ENCODE results near the gene ZNF384. TPM values are rescaled to one million over a fixed set of nuclear protein-coding genes. Genes with fewer than 3 reads are reported as not detected.

ZNF384 gene
- total and polyA plus RNA-seq, 2 experiments from 2014 or later, result 20.5 to 35.9 TPM

DNA sequence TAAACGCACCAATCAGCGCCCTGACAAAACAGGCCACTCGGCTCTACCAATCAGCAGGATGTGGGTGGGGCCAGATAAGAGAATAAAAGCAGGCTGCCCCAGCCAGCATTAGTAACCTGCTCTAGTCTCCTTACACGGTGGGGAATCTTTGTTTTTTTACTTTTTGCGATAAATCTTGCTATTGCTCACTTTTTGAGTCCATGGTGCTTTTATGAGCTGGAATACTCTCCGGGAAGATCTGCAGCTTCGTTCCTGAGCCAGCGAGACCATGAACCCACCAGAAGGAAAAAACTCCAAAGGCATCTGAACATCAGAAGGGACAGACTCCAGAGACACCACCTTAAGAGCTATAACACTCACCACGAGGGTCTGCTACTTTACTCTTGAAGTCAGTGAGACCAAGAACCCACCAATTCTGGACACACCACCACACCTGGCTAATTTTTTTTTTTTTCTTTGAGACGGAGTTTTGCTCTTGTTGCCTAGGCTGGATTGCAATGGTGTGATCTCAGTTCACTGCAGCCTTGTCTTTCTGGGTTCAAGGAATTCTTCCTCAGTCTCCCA is 27.8 kb upstream of the ZNF384 start:
- Histone ChIP-seq H3F3A (replicated peaks; ENCODE audit: low read depth) (no peaks in the 10 kb centered on the region), H4K20me1 (replicated peaks; ENCODE audit: insufficient read depth) (no peaks in the 10 kb centered on the region), H3K9me2 (ENCODE audit: insufficient read depth) (no peaks in the 10 kb centered on the region), H3K4me1 (ENCODE audit: insufficient read depth) (no peaks in the 10 kb centered on the region), H3K4me3 (no peak overlapping the region), H3K27ac (ENCODE audit: low read depth) (no peak overlapping the region), H3K79me2 (replicated peaks; ENCODE audit: insufficient read depth) (no peaks in the 10 kb centered on the region), H3K4me2 (no peak overlapping the region), H2AFZ (0 out of 2 replicates have a peak overlapping the region, but pooled peaks have one; percentile 19), H3K27me3 (ENCODE audit: insufficient read depth) (no peaks in the 10 kb centered on the region), H3K36me3 (ENCODE audit: insufficient read depth) (no peaks in the 10 kb centered on the region)
- H3K4me3 Mint-ChIP-seq, result no peak overlapping the region
- peaks cover 8% of the 10 kb centered on the region for H3K9me3 Mint-ChIP-seq
- no peak overlapping the region for H3K27ac Mint-ChIP-seq
- TF ChIP-seq NANOG (IDR thresholded peaks at IDR 0.05; ENCODE audit: borderline replicate concordance), result no peak
- TF ChIP-seq ZNF331 (CRISPR knock-in tag; IDR thresholded peaks at IDR 0.05; ENCODE audit: low read depth), result no peak
- no peak for TF ChIP-seq STAT1 (IDR thresholded peaks at IDR 0.05; ENCODE audit: unreplicated experiment)
- TF ChIP-seq POLR2AphosphoS5 (IDR thresholded peaks at IDR 0.05; ENCODE audit: low read depth), result no peak
- TF ChIP-seq, protein P1, sequence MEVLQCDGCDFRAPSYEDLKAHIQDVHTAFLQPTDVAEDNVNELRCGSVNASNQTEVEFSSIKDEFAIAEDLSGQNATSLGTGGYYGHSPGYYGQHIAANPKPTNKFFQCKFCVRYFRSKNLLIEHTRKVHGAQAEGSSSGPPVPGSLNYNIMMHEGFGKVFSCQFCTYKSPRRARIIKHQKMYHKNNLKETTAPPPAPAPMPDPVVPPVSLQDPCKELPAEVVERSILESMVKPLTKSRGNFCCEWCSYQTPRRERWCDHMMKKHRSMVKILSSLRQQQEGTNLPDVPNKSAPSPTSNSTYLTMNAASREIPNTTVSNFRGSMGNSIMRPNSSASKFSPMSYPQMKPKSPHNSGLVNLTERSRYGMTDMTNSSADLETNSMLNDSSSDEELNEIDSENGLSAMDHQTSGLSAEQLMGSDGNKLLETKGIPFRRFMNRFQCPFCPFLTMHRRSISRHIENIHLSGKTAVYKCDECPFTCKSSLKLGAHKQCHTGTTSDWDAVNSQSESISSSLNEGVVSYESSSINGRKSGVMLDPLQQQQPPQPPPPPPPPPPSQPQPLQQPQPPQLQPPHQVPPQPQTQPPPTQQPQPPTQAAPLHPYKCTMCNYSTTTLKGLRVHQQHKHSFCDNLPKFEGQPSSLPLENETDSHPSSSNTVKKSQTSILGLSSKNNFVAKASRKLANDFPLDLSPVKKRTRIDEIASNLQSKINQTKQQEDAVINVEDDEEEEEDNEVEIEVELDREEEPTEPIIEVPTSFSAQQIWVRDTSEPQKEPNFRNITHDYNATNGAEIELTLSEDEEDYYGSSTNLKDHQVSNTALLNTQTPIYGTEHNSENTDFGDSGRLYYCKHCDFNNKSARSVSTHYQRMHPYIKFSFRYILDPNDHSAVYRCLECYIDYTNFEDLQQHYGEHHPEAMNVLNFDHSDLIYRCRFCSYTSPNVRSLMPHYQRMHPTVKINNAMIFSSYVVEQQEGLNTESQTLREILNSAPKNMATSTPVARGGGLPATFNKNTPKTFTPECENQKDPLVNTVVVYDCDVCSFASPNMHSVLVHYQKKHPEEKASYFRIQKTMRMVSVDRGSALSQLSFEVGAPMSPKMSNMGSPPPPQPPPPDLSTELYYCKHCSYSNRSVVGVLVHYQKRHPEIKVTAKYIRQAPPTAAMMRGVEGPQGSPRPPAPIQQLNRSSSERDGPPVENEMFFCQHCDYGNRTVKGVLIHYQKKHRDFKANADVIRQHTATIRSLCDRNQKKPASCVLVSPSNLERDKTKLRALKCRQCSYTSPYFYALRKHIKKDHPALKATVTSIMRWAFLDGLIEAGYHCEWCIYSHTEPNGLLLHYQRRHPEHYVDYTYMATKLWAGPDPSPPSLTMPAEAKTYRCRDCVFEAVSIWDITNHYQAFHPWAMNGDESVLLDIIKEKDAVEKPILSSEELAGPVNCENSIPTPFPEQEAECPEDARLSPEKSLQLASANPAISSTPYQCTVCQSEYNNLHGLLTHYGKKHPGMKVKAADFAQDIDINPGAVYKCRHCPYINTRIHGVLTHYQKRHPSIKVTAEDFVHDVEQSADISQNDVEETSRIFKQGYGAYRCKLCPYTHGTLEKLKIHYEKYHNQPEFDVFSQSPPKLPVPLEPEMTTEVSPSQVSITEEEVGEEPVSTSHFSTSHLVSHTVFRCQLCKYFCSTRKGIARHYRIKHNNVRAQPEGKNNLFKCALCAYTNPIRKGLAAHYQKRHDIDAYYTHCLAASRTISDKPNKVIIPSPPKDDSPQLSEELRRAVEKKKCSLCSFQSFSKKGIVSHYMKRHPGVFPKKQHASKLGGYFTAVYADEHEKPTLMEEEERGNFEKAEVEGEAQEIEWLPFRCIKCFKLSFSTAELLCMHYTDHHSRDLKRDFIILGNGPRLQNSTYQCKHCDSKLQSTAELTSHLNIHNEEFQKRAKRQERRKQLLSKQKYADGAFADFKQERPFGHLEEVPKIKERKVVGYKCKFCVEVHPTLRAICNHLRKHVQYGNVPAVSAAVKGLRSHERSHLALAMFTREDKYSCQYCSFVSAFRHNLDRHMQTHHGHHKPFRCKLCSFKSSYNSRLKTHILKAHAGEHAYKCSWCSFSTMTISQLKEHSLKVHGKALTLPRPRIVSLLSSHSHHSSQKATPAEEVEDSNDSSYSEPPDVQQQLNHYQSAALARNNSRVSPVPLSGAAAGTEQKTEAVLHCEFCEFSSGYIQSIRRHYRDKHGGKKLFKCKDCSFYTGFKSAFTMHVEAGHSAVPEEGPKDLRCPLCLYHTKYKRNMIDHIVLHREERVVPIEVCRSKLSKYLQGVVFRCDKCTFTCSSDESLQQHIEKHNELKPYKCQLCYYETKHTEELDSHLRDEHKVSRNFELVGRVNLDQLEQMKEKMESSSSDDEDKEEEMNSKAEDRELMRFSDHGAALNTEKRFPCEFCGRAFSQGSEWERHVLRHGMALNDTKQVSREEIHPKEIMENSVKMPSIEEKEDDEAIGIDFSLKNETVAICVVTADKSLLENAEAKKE (CRISPR knock-in tag; IDR thresholded peaks at IDR 0.05), result no peak
- no peak for TF ChIP-seq CREB1 (CRISPR knock-in tag; IDR thresholded peaks at IDR 0.05; ENCODE audit: low read depth)
- TF ChIP-seq ETS1 (IDR thresholded peaks at IDR 0.05), result no peak
- TF ChIP-seq, protein P2, sequence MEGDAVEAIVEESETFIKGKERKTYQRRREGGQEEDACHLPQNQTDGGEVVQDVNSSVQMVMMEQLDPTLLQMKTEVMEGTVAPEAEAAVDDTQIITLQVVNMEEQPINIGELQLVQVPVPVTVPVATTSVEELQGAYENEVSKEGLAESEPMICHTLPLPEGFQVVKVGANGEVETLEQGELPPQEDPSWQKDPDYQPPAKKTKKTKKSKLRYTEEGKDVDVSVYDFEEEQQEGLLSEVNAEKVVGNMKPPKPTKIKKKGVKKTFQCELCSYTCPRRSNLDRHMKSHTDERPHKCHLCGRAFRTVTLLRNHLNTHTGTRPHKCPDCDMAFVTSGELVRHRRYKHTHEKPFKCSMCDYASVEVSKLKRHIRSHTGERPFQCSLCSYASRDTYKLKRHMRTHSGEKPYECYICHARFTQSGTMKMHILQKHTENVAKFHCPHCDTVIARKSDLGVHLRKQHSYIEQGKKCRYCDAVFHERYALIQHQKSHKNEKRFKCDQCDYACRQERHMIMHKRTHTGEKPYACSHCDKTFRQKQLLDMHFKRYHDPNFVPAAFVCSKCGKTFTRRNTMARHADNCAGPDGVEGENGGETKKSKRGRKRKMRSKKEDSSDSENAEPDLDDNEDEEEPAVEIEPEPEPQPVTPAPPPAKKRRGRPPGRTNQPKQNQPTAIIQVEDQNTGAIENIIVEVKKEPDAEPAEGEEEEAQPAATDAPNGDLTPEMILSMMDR (conservative IDR thresholded peaks at IDR 0.05; ENCODE audit: low read depth in 2 of 2), result no peak
- TF ChIP-seq EZH2phosphoT487 (IDR thresholded peaks at IDR 0.05; ENCODE audit: unreplicated experiment), result no peak
- TF ChIP-seq, protein P3, sequence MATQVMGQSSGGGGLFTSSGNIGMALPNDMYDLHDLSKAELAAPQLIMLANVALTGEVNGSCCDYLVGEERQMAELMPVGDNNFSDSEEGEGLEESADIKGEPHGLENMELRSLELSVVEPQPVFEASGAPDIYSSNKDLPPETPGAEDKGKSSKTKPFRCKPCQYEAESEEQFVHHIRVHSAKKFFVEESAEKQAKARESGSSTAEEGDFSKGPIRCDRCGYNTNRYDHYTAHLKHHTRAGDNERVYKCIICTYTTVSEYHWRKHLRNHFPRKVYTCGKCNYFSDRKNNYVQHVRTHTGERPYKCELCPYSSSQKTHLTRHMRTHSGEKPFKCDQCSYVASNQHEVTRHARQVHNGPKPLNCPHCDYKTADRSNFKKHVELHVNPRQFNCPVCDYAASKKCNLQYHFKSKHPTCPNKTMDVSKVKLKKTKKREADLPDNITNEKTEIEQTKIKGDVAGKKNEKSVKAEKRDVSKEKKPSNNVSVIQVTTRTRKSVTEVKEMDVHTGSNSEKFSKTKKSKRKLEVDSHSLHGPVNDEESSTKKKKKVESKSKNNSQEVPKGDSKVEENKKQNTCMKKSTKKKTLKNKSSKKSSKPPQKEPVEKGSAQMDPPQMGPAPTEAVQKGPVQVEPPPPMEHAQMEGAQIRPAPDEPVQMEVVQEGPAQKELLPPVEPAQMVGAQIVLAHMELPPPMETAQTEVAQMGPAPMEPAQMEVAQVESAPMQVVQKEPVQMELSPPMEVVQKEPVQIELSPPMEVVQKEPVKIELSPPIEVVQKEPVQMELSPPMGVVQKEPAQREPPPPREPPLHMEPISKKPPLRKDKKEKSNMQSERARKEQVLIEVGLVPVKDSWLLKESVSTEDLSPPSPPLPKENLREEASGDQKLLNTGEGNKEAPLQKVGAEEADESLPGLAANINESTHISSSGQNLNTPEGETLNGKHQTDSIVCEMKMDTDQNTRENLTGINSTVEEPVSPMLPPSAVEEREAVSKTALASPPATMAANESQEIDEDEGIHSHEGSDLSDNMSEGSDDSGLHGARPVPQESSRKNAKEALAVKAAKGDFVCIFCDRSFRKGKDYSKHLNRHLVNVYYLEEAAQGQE (IDR thresholded peaks at IDR 0.05; ENCODE audit: unreplicated experiment), result no peak
- TF ChIP-seq JUNB (IDR thresholded peaks at IDR 0.05; ENCODE audit: unreplicated experiment), result no peak
- no peak for TF ChIP-seq ZNF114 (CRISPR knock-in tag; IDR thresholded peaks at IDR 0.05)
- no peak for TF ChIP-seq EZH2 (IDR thresholded peaks at IDR 0.05; ENCODE audit: low read depth, unreplicated experiment)
- peaks cover 5% of the 10 kb centered on the region for H3K27me3 Mint-ChIP-seq (ENCODE audit: insufficient read depth, low read depth, poor library complexity)
- ATAC-seq (no peak), DNase-seq (ENCODE audit: low spot score) (no peak)
- H3K36me3 Mint-ChIP-seq (ENCODE audit: low read depth), result peaks cover 3% of the 10 kb centered on the region; the same call in 1 of the 3 replicates
- no peaks in the 10 kb centered on the region for H3K4me1 Mint-ChIP-seq

All from GM23338 (cell line).